Measurements from ENCODE around the gene SPEG.
A peak's percentile ranks its signal among the peaks of the same experiment; 100 is the strongest.

The SPEG gene

GRCh38 chr2:219515874-219516629 lies 81.4 kb downstream of the SPEG start:
- DNase-seq, result no peak

GRCh38 chr2:219516888-219517287 lies 82.2 kb downstream of the SPEG start:
- no peak for DNase-seq

- DNase-seq, result no peak
Measured at GRCh38 chr2:219517954-219518778, 83.5 kb downstream of the SPEG start.

- no peak for DNase-seq
Measured at GRCh38 chr2:219519526-219519916, 84.9 kb downstream of the SPEG start.

- DNase-seq, result no peak
Measured at GRCh38 chr2:219520079-219520478, 85.4 kb downstream of the SPEG start.

GRCh38 chr2:219521066-219521880 lies 86.6 kb downstream of the SPEG start:
- no peak for DNase-seq

- DNase-seq, result no peak
Measured at GRCh38 chr2:219522111-219523030, 87.7 kb downstream of the SPEG start.

- DNase-seq, result no peak
Measured at GRCh38 chr2:219523031-219523671, 88.5 kb downstream of the SPEG start.

GRCh38 chr2:219524817-219525216 lies 90.2 kb downstream of the SPEG start:
- no peak for DNase-seq

- DNase-seq, result no peak
Measured at GRCh38 chr2:219525533-219526232, 91.0 kb downstream of the SPEG start.

- DNase-seq, result no peak
Measured at GRCh38 chr2:219526320-219527075, 91.9 kb downstream of the SPEG start.

- DNase-seq, result no peak
Measured at GRCh38 chr2:219527076-219527394, 92.4 kb downstream of the SPEG start.

- DNase-seq, result no peak
Measured at GRCh38 chr2:219527472-219527871, 92.8 kb downstream of the SPEG start.

- DNase-seq, result peak; percentile 69
Measured at GRCh38 chr2:219530048-219530963, 95.7 kb downstream of the SPEG start.

- DNase-seq, result no peak
Measured at GRCh38 chr2:219531639-219532377, 97.2 kb downstream of the SPEG start.

- no peak for DNase-seq
Measured at GRCh38 chr2:219532378-219532649, 97.7 kb downstream of the SPEG start.

GRCh38 chr2:219533930-219534661 lies 99.5 kb downstream of the SPEG start:
- no peak for DNase-seq

- DNase-seq, result no peak
Measured at GRCh38 chr2:219536425-219536824, 101.8 kb downstream of the SPEG start.
